IMR-90 (cell line): ENCODE results near the gene GLB1L. TPM values are rescaled to one million over a fixed set of nuclear protein-coding genes. Genes with fewer than 3 reads are reported as not detected.
"Not testable (repeated sequence)": the region's sequence is repeated elsewhere in the genome, so short reads cannot be mapped to it uniquely, and the experiment has no call there.

Source experiments
- ATAC-seq: fragments of 200-7000 bp; cut with Tn5 transposase; 2 replicates; pipeline ENCODE4 v1.9.1; 2020; ENCODE audit warnings: low read depth, mild to moderate bottlenecking, moderate library complexity
- BruUV-seq: library from RNA; stranded (reverse); fragments of 400-500 nt; replicated peaks from 2 replicates; lab custom pipeline; 2021; lab: Mats Ljungman, UMichigan
- CTCF ChIA-PET: fragments of 300-600 bp; formaldehyde crosslinking; extraction: SDS; loops from one replicate; lab custom pipeline; 2021; ENCODE audit warnings: antibody characterized with exemption; lab: Yijun Ruan, JAX
- POLR2A ChIA-PET: fragments of 300-600 bp; sonication (Branson Sonifier 250); formaldehyde crosslinking; loops from one replicate; lab custom pipeline; 2022; ENCODE audit warnings: antibody characterized with exemption; ENCODE audit not compliant: unreplicated experiment; lab: Charles Lee
- DNase-seq: peaks from one replicate; pipeline ENCODE4 v3.0.0; 2013
- H2AFZ ChIP-seq: replicated peaks from 2 replicates; pipeline ENCODE3; 2013; ENCODE audit warnings: low read length, mild to moderate bottlenecking; ENCODE audit not compliant: poor library complexity
- H2AK5ac ChIP-seq: 2 replicates; pipeline ENCODE4 v1.6.1; 2013; ENCODE audit warnings: low read depth, low read length, inconsistent platforms
- H2AK9ac ChIP-seq: replicated peaks from 2 replicates; pipeline ENCODE3; 2013; ENCODE audit warnings: mild to moderate bottlenecking, low read depth, low read length, moderate library complexity; ENCODE audit not compliant: poor library complexity
- H2BK120ac ChIP-seq: 2 replicates; pipeline ENCODE4 v1.6.1; 2013; ENCODE audit warnings: low read depth, low read length, inconsistent platforms
- H2BK15ac ChIP-seq: 3 replicates; pipeline ENCODE4 v1.6.1; 2013; ENCODE audit warnings: low read depth, low read length, inconsistent platforms
- H2BK20ac ChIP-seq: 2 replicates; pipeline ENCODE4 v1.6.1; 2013; ENCODE audit warnings: low read depth, mild to moderate bottlenecking, inconsistent platforms, low read length, moderate library complexity
- H2BK5ac ChIP-seq: 2 replicates; pipeline ENCODE4 v1.6.1; 2013; ENCODE audit warnings: mild to moderate bottlenecking, low read depth, low read length, inconsistent platforms; ENCODE audit not compliant: poor library complexity, severe bottlenecking
- H3K14ac ChIP-seq: replicated peaks from 2 replicates; pipeline ENCODE4 v1.6.1; 2013; ENCODE audit warnings: low read depth, low read length, inconsistent platforms
- H3K18ac ChIP-seq: 2 replicates; pipeline ENCODE4 v1.6.1; 2013; ENCODE audit warnings: low read depth, low read length, control low read depth
- H3K23ac ChIP-seq: 2 replicates; pipeline ENCODE4 v1.6.1; 2013; ENCODE audit warnings: low read depth, low read length, inconsistent platforms
- H3K27ac ChIP-seq: 2 replicates; pipeline ENCODE4 v1.5.1; 2013; ENCODE audit warnings: mild to moderate bottlenecking, control low read depth, low read length; ENCODE audit not compliant: insufficient read depth
- H3K27me3 ChIP-seq: 2 replicates; pipeline ENCODE4 v1.6.1; 2013; ENCODE audit warnings: low read length; ENCODE audit not compliant: control insufficient read depth, insufficient read depth
- H3K36me3 ChIP-seq: 2 replicates; pipeline ENCODE4 v1.6.1; 2013; ENCODE audit warnings: low read length, mixed read lengths; ENCODE audit not compliant: control insufficient read depth, insufficient read depth
- H3K4ac ChIP-seq: 2 replicates; pipeline ENCODE4 v1.6.1; 2013; ENCODE audit warnings: low read depth, low read length, inconsistent platforms
- H3K4me1 ChIP-seq: 2 replicates; pipeline ENCODE4 v1.6.1; 2013; ENCODE audit warnings: low read length, mixed read lengths; ENCODE audit not compliant: control insufficient read depth, insufficient read depth
- H3K4me2 ChIP-seq: 2 replicates; pipeline ENCODE4 v1.6.1; 2013; ENCODE audit warnings: low read depth, mild to moderate bottlenecking, control low read depth, low read length, moderate library complexity
- H3K4me3 ChIP-seq: 2 replicates; pipeline ENCODE4 v1.5.1; 2013; ENCODE audit warnings: low read depth, mild to moderate bottlenecking, control low read depth, low read length, moderate library complexity; ENCODE audit not compliant: insufficient read depth
- H3K56ac ChIP-seq: 2 replicates; pipeline ENCODE4 v1.6.1; 2013; ENCODE audit warnings: low read length, inconsistent platforms; ENCODE audit not compliant: insufficient read depth; ENCODE audit errors: extremely low read depth
- H3K79me1 ChIP-seq, 2 experiments: 2 replicates each; pipeline ENCODE4 v1.6.1; 2013; ENCODE audit warnings: low read length in 2 of 2, inconsistent platforms in 1 of 2, low read depth in 1 of 2
- H3K9ac ChIP-seq: 2 replicates; pipeline ENCODE4 v1.6.1; 2013; ENCODE audit warnings: low read depth, low read length, control low read depth
- H3K9me1 ChIP-seq: 2 replicates; pipeline ENCODE4 v1.6.1; 2013; ENCODE audit warnings: low read length, inconsistent platforms; ENCODE audit not compliant: insufficient read depth
- H3K9me3 ChIP-seq: 2 replicates; pipeline ENCODE4 v1.6.1; 2013; ENCODE audit warnings: low read length; ENCODE audit not compliant: control insufficient read depth, insufficient read depth
- H4K20me1 ChIP-seq: 2 replicates; pipeline ENCODE4 v1.6.1; 2013; ENCODE audit warnings: low read length, inconsistent platforms; ENCODE audit not compliant: insufficient read depth
- H4K5ac ChIP-seq: 2 replicates; pipeline ENCODE4 v1.6.1; 2013; ENCODE audit warnings: mild to moderate bottlenecking, low read depth, low read length, control low read depth
- H4K8ac ChIP-seq, 2 experiments: 2 replicates each; pipeline ENCODE4 v1.6.1; 2013; ENCODE audit warnings: low read depth in 2 of 2, low read length in 2 of 2, control low read depth in 1 of 2, inconsistent platforms in 1 of 2
- H4K91ac ChIP-seq: 2 replicates; pipeline ENCODE4 v1.6.1; 2013; ENCODE audit warnings: low read depth, low read length, inconsistent platforms; ENCODE audit not compliant: insufficient read depth
- WGBS, 2 experiments: methylation state at CpG; one replicate each; pipeline versions ENCODE4 v1.1.5 to v1.1.7; 2013; ENCODE audit warnings: missing lambda C conversion rate in 2 of 2; ENCODE audit not compliant: insufficient read length in 1 of 2; ENCODE audit errors: extremely low coverage in 2 of 2; 5-methylcytosine and 5-hydroxymethylcytosine counted together
- dilution Hi-C: fragments of 300-500 bp; cut with HindIII; formaldehyde crosslinking; loops from one replicate; pipeline ENCODE4 v1.14.3; 2018; ENCODE audit warnings: low sequenced_read_pairs; ENCODE audit not compliant: unreplicated experiment
- in situ Hi-C: fragments of 300-500 bp; cut with MboI; formaldehyde crosslinking; loops from 3 replicates; pipeline ENCODE4 v1.14.3; 2019; ENCODE audit warnings: low sequenced_read_pairs, inconsistent platforms, mixed read lengths
- intact Hi-C: fragments of 100-400 bp; cut with micrococcal nuclease; formaldehyde crosslinking; loops from 2 replicates; pipeline ENCODE4 v1.10.0; 2022
- polyA plus RNA-seq, 3 experiments: library from polyadenylated mRNA; depleted of rRNA; stranded (reverse); fragments of >200 nt; gene quantifications; 2 replicates each; pipeline ENCODE4 v1.2.3, GENCODE V29; 2012; ENCODE audit warnings: low replicate concordance in 1 of 3
- total RNA-seq: library from RNA; depleted of rRNA; stranded (reverse); fragments of >200 nt; gene quantifications from 2 replicates; pipeline ENCODE4 v1.2.3, GENCODE V29; 2012

Gene GLB1L
- total and polyA plus RNA-seq, 2 of the 4 experiments (the other 2 are of a cell fraction): 4.1 to 6.2 TPM

DNA sequence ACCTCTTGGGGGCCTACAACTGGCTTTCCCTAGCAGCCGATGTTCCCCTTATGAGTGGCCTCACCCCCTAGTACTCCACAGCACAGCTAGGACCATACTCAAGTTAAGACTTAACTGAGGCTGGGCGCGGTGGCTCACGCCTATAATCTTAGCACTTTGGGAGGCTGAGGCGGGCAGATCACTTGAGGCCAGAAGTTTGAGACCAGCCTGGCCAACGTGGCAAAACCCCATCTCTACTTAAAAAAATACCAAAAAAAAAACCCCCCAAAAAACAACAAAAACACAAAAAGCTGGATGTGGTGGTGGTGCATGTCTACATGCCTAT lies 41.8 kb upstream of the GLB1L start:
- H2AK9ac ChIP-seq, in situ Hi-C loops, H2AK5ac ChIP-seq, H3K56ac ChIP-seq, H3K18ac ChIP-seq, H2BK20ac ChIP-seq, H4K5ac ChIP-seq, H3K4ac ChIP-seq, H3K14ac ChIP-seq, BruUV-seq, H3K4me3 ChIP-seq, ATAC-seq, H4K8ac ChIP-seq, H3K4me2 ChIP-seq, H3K23ac ChIP-seq, H3K27me3 ChIP-seq, dilution Hi-C loops, H3K9ac ChIP-seq, H3K79me1 ChIP-seq, H2BK15ac ChIP-seq, H2BK120ac ChIP-seq, DNase-seq, H3K9me3 ChIP-seq, POLR2A ChIA-PET, CTCF ChIA-PET, H2AFZ ChIP-seq, H4K91ac ChIP-seq, intact Hi-C loops, H3K27ac ChIP-seq: not testable (repeated sequence)
- peak overlapping the region; percentile 7 for H2BK5ac ChIP-seq
- peaks cover 11% of the 10 kb centered on the region; the same call in 1 of the 2 replicates for H3K9me1 ChIP-seq
- H3K4me1 ChIP-seq: peaks cover 14% of the 10 kb centered on the region
- peaks cover 10% of the 10 kb centered on the region; the same call in 1 of the 2 replicates for H4K20me1 ChIP-seq
- WGBS, 2 experiments: 86% methylated on average over 1 of the region's 6 CpGs; no CpG with 5 or more reads in 1 of the 2 experiments
- H3K36me3 ChIP-seq: peaks cover 42% of the 10 kb centered on the region
